AG10803 (cell line): ENCODE results near the gene YWHAQ.
"Not testable (repeated sequence)": the region's sequence is repeated elsewhere in the genome, so short reads cannot be mapped to it uniquely, and the experiment has no call there.

ENCODE experiments used
- DNase-seq: peaks from one replicate; pipeline ENCODE4 v3.0.0; 2010; ENCODE audit warnings: low read depth
- H3K4me3 ChIP-seq: 2 replicates; pipeline ENCODE4 v1.5.1; 2011; ENCODE audit warnings: mild to moderate bottlenecking, low read length, control low read depth
- CTCF ChIP-seq: conservative IDR thresholded peaks from 2 replicates; pipeline ENCODE4 v1.5.1; 2011; ENCODE audit warnings: mild to moderate bottlenecking, low read length, control low read depth, inconsistent platforms

Gene YWHAQ

GRCh38 chr2:9631878-9632700, 1.3 kb upstream of the YWHAQ start:
- no peak for TF ChIP-seq CTCF
- no peak overlapping the region for H3K4me3 ChIP-seq
- DNase-seq = no peak

GRCh38 chr2:9631553-9631819, 689 bp upstream of the YWHAQ start:
- no peak for TF ChIP-seq CTCF
- DNase-seq = no peak
- H3K4me3 ChIP-seq = peak overlapping the region; percentile 61

- DNase-seq = peak; percentile 64
- peak overlapping the region; percentile 93 for H3K4me3 ChIP-seq
- TF ChIP-seq CTCF = no peak
These were observed 571 bp downstream of the YWHAQ start for GRCh38 chr2:9630117-9630735.

GRCh38 chr2:9629222-9630116, 1.3 kb downstream of the YWHAQ start:
- H3K4me3 ChIP-seq = peak overlapping the region; percentile 93
- DNase-seq = peak; percentile 54
- TF ChIP-seq CTCF = no peak

- no peak for DNase-seq
These were observed 3.5 kb downstream of the YWHAQ start for GRCh38 chr2:9627310-9627709.

GRCh38 chr2:9623151-9623550, 7.6 kb downstream of the YWHAQ start:
- TF ChIP-seq CTCF = no peak
- DNase-seq = no peak
- H3K4me3 ChIP-seq = no peak overlapping the region

More at GRCh38 chr2:9627310-9627709, 3.5 kb downstream of the YWHAQ start:
- no peak overlapping the region for H3K4me3 ChIP-seq
- no peak for TF ChIP-seq CTCF

GRCh38 chr2:9621655-9622054, 9.1 kb downstream of the YWHAQ start:
- not testable (repeated sequence) for DNase-seq, H3K4me3 ChIP-seq
